Lower lobe of right lung (tissue), 2 donors: ENCODE results near the gene GPATCH8. TPM values are rescaled to one million over a fixed set of nuclear protein-coding genes. Genes with fewer than 3 reads are reported as not detected.

Experiments
- ATAC-seq, 2 donors: fragments of 200-7000 bp; cut with Tn5 transposase; one replicate each; pipeline ENCODE4 v1.9.1; 2020 to 2022; ENCODE audit warnings: mild to moderate bottlenecking in 2 of 2, moderate library complexity in 2 of 2
- DNase-seq: peaks from one replicate; pipeline ENCODE4 v3.0.0-alpha.2; 2020
- H3K27ac ChIP-seq: fragments of 200-600 bp; one replicate; pipeline ENCODE4 v1.8.0; 2022
- H3K27me3 ChIP-seq: fragments of 200-600 bp; one replicate; pipeline ENCODE4 v1.8.0; 2022; ENCODE audit warnings: low read depth
- H3K36me3 ChIP-seq: fragments of 200-600 bp; one replicate; pipeline ENCODE4 v1.8.0; 2022; ENCODE audit warnings: mild to moderate bottlenecking
- H3K4me1 ChIP-seq: fragments of 200-600 bp; one replicate; pipeline ENCODE4 v1.8.0; 2022
- H3K4me3 ChIP-seq: fragments of 200-600 bp; one replicate; pipeline ENCODE4 v1.8.0; 2022; ENCODE audit warnings: mild to moderate bottlenecking
- H3K9me3 ChIP-seq: fragments of 200-600 bp; one replicate; pipeline ENCODE4 v1.8.0; 2022
- CTCF ChIP-seq: fragments of 200-600 bp; IDR thresholded peaks from one replicate; pipeline ENCODE4 v1.8.0; 2022; ENCODE audit warnings: antibody characterized with exemption, mild to moderate bottlenecking
- intact Hi-C: fragments of 100-400 bp; cut with DNase I; formaldehyde crosslinking; loops from one replicate; pipeline ENCODE4 v1.11.0; 2022
- total RNA-seq: library from RNA; stranded (reverse); fragmentation: NEBNext Ultra II Directional; extraction: Animal tissue kit (Norgen Biotek cat#: 25700); gene quantifications from one replicate; pipeline ENCODE4 v1.2.1, GENCODE V29; 2021
- donor health status: DM: no; HTN: yes; CAD: no; lungs with severe emphysema.

Gene GPATCH8
- total RNA-seq, 1 donor from 2014 or later: 48.3 TPM

GRCh38 chr17:44389281-44389680, 113.9 kb downstream of the GPATCH8 start, which contains the start of gene ITGA2B:
ITGA2B (minus strand) TSS chr17:44389649; CDS start chr17:44389473, 176 bp downstream.
- peaks cover 16% of the 10 kb centered on the region for H3K4me1 ChIP-seq
- TF ChIP-seq CTCF: no peak
- ATAC-seq (no peak), DNase-seq (no peak)
- intact Hi-C loops: no loop called here
- no peaks in the 10 kb centered on the region for H3K36me3 ChIP-seq
- H3K27ac ChIP-seq: no peak within 1 kb of the TSS
- no peak within 1 kb of the TSS for H3K4me3 ChIP-seq
- H3K27me3 ChIP-seq: peaks cover 16% of the 10 kb centered on the region
- H3K9me3 ChIP-seq: no peaks in the 10 kb centered on the region

DNA sequence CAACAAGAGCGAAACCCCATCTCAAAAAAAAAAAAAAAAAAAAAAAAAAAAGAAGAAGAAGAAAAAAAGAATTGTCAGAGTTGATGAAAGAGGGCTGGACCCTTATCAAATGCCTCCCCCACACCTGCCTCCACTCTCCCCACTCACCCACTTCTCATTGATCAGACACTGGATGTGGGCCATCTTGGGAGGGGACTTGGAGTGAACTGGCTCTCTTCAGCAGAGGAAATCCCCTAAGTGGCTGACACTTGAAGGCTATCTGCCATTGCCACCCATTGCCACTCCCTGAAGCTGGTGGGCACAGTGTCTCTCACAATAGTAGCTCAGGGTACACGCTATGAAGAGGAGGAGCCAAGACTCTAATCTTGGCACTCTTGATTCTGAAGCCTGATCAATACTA, 115.4 kb downstream of the GPATCH8 start:
- Histone ChIP-seq H3K27me3 (peaks cover 17% of the 10 kb centered on the region), H3K9me3 (no peaks in the 10 kb centered on the region), H3K4me3 (no peak overlapping the region), H3K27ac (no peak overlapping the region), H3K36me3 (no peaks in the 10 kb centered on the region), H3K4me1 (peaks cover 16% of the 10 kb centered on the region)
- DNase-seq: no peak
- intact Hi-C loops: no loop called here
- no peak for ATAC-seq
- no peak for TF ChIP-seq CTCF

GRCh38 chr17:44386182-44386525, 117.1 kb downstream of the GPATCH8 start:
- Histone ChIP-seq H3K36me3 (no peaks in the 10 kb centered on the region), H3K27me3 (peaks cover 17% of the 10 kb centered on the region), H3K27ac (no peak overlapping the region), H3K9me3 (no peaks in the 10 kb centered on the region), H3K4me3 (peak overlapping the region; percentile 61), H3K4me1 (peaks cover 16% of the 10 kb centered on the region)
- TF ChIP-seq CTCF: no peak
- DNase-seq: no peak
- intact Hi-C loops: no loop called here
- no peak for ATAC-seq

DNA sequence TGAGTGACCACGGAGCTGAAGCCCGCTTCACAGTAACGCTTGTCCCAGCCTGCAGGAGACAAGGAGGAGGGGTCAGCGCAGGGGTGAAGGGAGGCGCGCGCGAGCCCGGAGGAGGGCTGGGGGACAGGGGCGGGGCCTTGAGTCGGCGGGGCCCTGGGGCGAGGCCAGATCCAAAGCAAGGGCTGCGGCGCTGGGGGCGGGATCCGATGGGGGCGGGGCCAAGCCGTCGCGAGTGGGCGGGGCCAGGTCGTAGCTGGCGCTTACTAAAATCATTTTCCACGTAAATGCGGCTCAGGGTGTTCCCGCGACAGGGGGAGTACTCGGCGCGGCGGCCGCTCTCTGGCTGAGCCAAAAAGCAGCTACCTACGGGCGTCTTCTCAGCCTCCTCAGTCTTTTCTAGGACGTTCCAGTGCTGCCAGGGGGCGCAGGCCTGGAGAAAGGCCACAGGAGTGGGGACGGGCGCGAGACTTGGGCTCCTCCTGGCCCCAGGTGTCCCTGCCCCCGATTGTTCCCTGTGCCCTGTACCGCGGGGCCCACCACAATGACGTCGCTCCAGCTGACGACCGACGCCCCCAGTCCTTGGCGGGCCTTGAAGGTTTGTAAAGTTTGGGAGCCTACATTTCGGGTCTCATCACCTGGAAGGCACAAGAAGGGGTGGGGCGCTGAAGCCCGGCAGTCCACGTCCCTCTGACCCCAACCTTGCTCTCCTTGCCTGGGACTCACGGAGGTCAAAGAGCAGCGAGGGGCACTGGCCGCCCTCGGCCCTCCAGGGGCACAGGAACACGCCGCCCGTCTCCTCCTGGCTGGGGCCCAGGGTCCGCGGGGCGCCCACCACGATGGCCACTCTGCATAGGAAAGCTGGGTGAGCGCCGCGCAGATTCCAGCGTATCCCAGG, 117.7 kb downstream of the GPATCH8 start:
- intact Hi-C loops: no loop called here
- Histone ChIP-seq H3K36me3 (no peaks in the 10 kb centered on the region), H3K27me3 (peaks cover 17% of the 10 kb centered on the region), H3K9me3 (no peaks in the 10 kb centered on the region), H3K4me3 (peak overlapping the region; percentile 61), H3K27ac (no peak overlapping the region), H3K4me1 (peaks cover 16% of the 10 kb centered on the region)
- ATAC-seq: peak; percentile 94 to 97
- DNase-seq: peak; percentile 88
- TF ChIP-seq CTCF: peak; percentile 14

GRCh38 chr17:44384823-44385286, 118.4 kb downstream of the GPATCH8 start:
- Histone ChIP-seq H3K9me3 (no peaks in the 10 kb centered on the region), H3K36me3 (no peaks in the 10 kb centered on the region), H3K4me3 (peak overlapping the region; percentile 61), H3K27ac (no peak overlapping the region), H3K27me3 (peaks cover 17% of the 10 kb centered on the region), H3K4me1 (peaks cover 16% of the 10 kb centered on the region)
- intact Hi-C loops: no loop called here
- ATAC-seq (peak; percentile 14 to 18), DNase-seq (no peak)
- no peak for TF ChIP-seq CTCF
